B cell (primary cell): Measurements from ENCODE around the gene ZRANB3.

Experiments
- CTCF ChIP-seq: fragments of 200-600 bp; IDR thresholded peaks from one replicate; pipeline ENCODE4 v1.8.0; 2022; ENCODE audit warnings: antibody characterized with exemption, mild to moderate bottlenecking
- EZH2 ChIP-seq: IDR thresholded peaks from 2 replicates; pipeline ENCODE4 v1.6.1; 2012; ENCODE audit warnings: borderline replicate concordance, low read depth, mild to moderate bottlenecking, moderate library complexity, low read length; ENCODE audit not compliant: insufficient read depth, poor library complexity, severe bottlenecking

- TF ChIP-seq EZH2 (no peak), CTCF (no peak)
Observed at GRCh38 chr2:135552887-135553286, 21.9 kb upstream of the ZRANB3 start.
